ENCODE measurements around the gene ZBTB7C. TPM values are rescaled to one million over a fixed set of nuclear protein-coding genes. Genes with fewer than 3 reads are reported as not detected.

The ZBTB7C gene
- total RNA-seq, 1 experiment from 2014 or later: 0.18 TPM

- ChIA-PET CTCF (no interaction called here), POLR2A (no interaction called here)
- Mint-ChIP-seq H3K9me3 (ENCODE audit: unreplicated experiment) (no peaks in the 10 kb centered on the region), H3K27ac (ENCODE audit: unreplicated experiment) (no peak overlapping the region), H3K4me3 (ENCODE audit: unreplicated experiment) (no peak overlapping the region), H3K36me3 (ENCODE audit: insufficient read depth, unreplicated experiment) (no peaks in the 10 kb centered on the region), H3K27me3 (ENCODE audit: insufficient read depth, unreplicated experiment) (peaks cover 6% of the 10 kb centered on the region), H3K4me1 (ENCODE audit: low read depth, unreplicated experiment) (no peaks in the 10 kb centered on the region)
- no peak overlapping the region for H3K4me3 ChIP-seq (ENCODE audit: low read depth, low read length)
- no peaks in the 10 kb centered on the region for H3K4me1 ChIP-seq
- H3K9me3 ChIP-seq: no peaks in the 10 kb centered on the region
- no TSS peak for BruUV-seq (replicated peaks)
- H3K36me3 ChIP-seq (ENCODE audit: control insufficient read depth, insufficient read depth, low read length): no peaks in the 10 kb centered on the region
- no peak for DNase-seq
- TF ChIP-seq CTCF (IDR thresholded peaks at IDR 0.05; ENCODE audit: insufficient read depth in 1 of 2, low read depth in 1 of 2, low read length in 1 of 2, severe bottlenecking in 1 of 2, unreplicated experiment in 1 of 2): no peak
- no peaks in the 10 kb centered on the region for H3K27me3 ChIP-seq (replicated peaks; ENCODE audit: control insufficient read depth, insufficient read depth, low read length)
- intact Hi-C loops (cut with micrococcal nuclease; ENCODE audit: unreplicated experiment): no loop called here
Measured at GRCh38 chr18:48119204-48119603, 290.0 kb downstream of the ZBTB7C start.

GRCh38 chr18:48116873-48117630 is 292.1 kb downstream of the ZBTB7C start:
- DNase-seq: no peak
- BruUV-seq (replicated peaks): no TSS peak
- H3K9me3 Mint-ChIP-seq (ENCODE audit: unreplicated experiment): no peaks in the 10 kb centered on the region
- CTCF ChIA-PET: no interaction called here
- no peak overlapping the region for H3K27ac Mint-ChIP-seq (ENCODE audit: unreplicated experiment)
- H3K4me1 Mint-ChIP-seq (ENCODE audit: low read depth, unreplicated experiment): no peaks in the 10 kb centered on the region
- H3K36me3 Mint-ChIP-seq (ENCODE audit: insufficient read depth, unreplicated experiment): no peaks in the 10 kb centered on the region
- H3K4me3 Mint-ChIP-seq (ENCODE audit: unreplicated experiment): no peak overlapping the region
- Histone ChIP-seq H3K27me3 (replicated peaks; ENCODE audit: control insufficient read depth, insufficient read depth, low read length) (no peaks in the 10 kb centered on the region), H3K4me1 (no peaks in the 10 kb centered on the region), H3K4me3 (ENCODE audit: low read depth, low read length) (no peak overlapping the region), H3K36me3 (ENCODE audit: control insufficient read depth, insufficient read depth, low read length) (no peaks in the 10 kb centered on the region), H3K9me3 (no peaks in the 10 kb centered on the region)
- no peak for TF ChIP-seq CTCF (IDR thresholded peaks at IDR 0.05; ENCODE audit: insufficient read depth in 1 of 2, low read depth in 1 of 2, low read length in 1 of 2, severe bottlenecking in 1 of 2, unreplicated experiment in 1 of 2)
- H3K27me3 Mint-ChIP-seq (ENCODE audit: insufficient read depth, unreplicated experiment): peaks cover 6% of the 10 kb centered on the region
- intact Hi-C loops (cut with micrococcal nuclease; ENCODE audit: unreplicated experiment): no loop called here
- POLR2A ChIA-PET: interaction anchor here (0.5 kb wide), 1 partner anchor 30 kb away, joined by 5 read pairs; no protein-coding TSS in a partner anchor

GRCh38 chr18:48116017-48116416 is 293.2 kb downstream of the ZBTB7C start:
- ChIA-PET POLR2A (no interaction called here), CTCF (no interaction called here)
- no TSS peak for BruUV-seq (replicated peaks)
- no peak overlapping the region for H3K4me3 Mint-ChIP-seq (ENCODE audit: unreplicated experiment)
- Histone ChIP-seq H3K36me3 (ENCODE audit: control insufficient read depth, insufficient read depth, low read length) (no peaks in the 10 kb centered on the region), H3K4me1 (no peaks in the 10 kb centered on the region), H3K27me3 (replicated peaks; ENCODE audit: control insufficient read depth, insufficient read depth, low read length) (no peaks in the 10 kb centered on the region), H3K4me3 (ENCODE audit: low read depth, low read length) (no peak overlapping the region), H3K9me3 (no peaks in the 10 kb centered on the region)
- no peaks in the 10 kb centered on the region for H3K36me3 Mint-ChIP-seq (ENCODE audit: insufficient read depth, unreplicated experiment)
- H3K27me3 Mint-ChIP-seq (ENCODE audit: insufficient read depth, unreplicated experiment): peaks cover 6% of the 10 kb centered on the region
- DNase-seq: no peak
- no peak for TF ChIP-seq CTCF (IDR thresholded peaks at IDR 0.05; ENCODE audit: insufficient read depth in 1 of 2, low read depth in 1 of 2, low read length in 1 of 2, severe bottlenecking in 1 of 2, unreplicated experiment in 1 of 2)
- H3K4me1 Mint-ChIP-seq (ENCODE audit: low read depth, unreplicated experiment): no peaks in the 10 kb centered on the region
- no peak overlapping the region for H3K27ac Mint-ChIP-seq (ENCODE audit: unreplicated experiment)
- intact Hi-C loops (cut with micrococcal nuclease; ENCODE audit: unreplicated experiment): no loop called here
- no peaks in the 10 kb centered on the region for H3K9me3 Mint-ChIP-seq (ENCODE audit: unreplicated experiment)
